DND-41 (cell line): ENCODE measurements around the gene CNIH2.

ENCODE experiments used
- CTCF ChIP-seq: IDR thresholded peaks from 2 replicates; pipeline ENCODE4 v1.5.1; 2012; ENCODE audit warnings: borderline replicate concordance, low read length, moderate library complexity, mild to moderate bottlenecking; ENCODE audit not compliant: poor library complexity, severe bottlenecking; ENCODE audit errors: extremely low read depth
- EZH2 ChIP-seq: IDR thresholded peaks from 3 replicates; pipeline ENCODE4 v1.6.1; 2012; ENCODE audit warnings: borderline replicate concordance, low read depth, mild to moderate bottlenecking, moderate library complexity, low read length, inconsistent platforms; ENCODE audit not compliant: severe bottlenecking

GRCh38 chr11:66317322-66317722 lies 39.3 kb downstream of the CNIH2 start:
- no peak for TF ChIP-seq CTCF
- TF ChIP-seq EZH2: no peak
